CD4-positive, alpha-beta T cell treated with Interleukin-12 subunit alpha and Interleukin-12 subunit beta, for 1 hour (primary cell): ENCODE data around the gene ARHGAP18.

ENCODE experiments used
- DNase-seq: peaks from one replicate; pipeline ENCODE4 v3.0.0-alpha.2; 2020

The ARHGAP18 gene

DNA sequence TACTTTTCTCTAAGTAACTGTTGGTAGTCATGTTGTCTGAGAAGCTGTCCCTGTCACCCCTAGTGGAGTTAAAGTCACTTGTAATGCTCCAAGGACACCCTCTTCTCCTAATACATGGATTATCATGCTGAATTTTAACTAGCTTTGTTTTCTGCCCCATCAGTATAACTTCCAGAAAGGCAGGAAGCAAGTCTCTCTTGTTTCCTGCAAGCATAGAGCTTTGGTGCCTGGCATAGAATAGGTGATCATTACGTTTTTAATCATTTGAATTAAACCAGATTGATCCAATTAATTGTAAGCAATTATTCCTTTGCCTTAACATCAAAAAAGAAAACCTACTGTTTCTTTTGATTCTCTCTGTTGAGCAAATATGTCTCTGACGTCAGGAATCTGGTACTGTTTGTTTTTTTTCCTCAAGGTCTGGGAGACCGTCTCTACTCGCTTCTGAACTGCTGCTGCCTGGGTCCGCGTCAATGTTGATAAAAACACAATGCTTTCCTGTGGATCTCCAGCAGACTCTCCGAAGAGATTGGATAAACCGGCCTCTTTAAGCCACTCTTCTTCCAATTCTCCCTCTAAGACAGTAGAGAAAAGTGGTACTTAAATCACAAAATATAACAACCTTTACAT is 71.8 kb downstream of the ARHGAP18 start:
- no peak for DNase-seq

DNA sequence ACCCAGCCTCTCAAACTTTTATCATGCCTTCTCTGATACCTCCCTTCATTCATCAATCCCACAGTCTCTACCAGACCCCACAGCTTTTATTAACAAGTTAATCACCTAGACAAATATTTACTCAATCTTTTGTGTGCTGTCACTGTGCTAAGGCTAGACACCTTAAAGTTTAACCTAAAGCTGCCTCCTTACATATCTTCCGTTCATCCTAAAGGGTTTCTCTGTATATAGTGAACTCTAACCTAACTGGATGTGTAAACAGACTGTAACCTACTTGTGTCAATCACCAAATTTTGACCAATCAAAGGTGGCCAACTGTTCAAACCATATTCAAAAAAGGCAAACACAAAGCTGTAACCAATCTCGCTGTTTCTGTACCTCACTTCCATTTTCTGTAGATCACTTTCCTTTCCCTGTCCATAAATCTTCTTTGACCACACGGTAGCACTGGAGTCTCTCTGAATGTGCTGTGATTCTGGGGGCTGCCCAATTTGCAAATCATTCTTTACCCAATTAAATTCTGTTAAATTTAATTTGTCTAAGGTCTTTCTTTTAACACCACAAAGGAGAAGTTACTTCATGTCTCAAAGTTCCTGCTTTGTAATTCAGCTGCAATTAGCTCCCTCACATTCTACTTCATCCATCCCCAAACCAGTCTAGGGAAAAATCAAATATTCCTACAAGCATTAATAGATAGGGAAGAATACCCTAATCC is 72.5 kb downstream of the ARHGAP18 start:
- no peak for DNase-seq

DNA sequence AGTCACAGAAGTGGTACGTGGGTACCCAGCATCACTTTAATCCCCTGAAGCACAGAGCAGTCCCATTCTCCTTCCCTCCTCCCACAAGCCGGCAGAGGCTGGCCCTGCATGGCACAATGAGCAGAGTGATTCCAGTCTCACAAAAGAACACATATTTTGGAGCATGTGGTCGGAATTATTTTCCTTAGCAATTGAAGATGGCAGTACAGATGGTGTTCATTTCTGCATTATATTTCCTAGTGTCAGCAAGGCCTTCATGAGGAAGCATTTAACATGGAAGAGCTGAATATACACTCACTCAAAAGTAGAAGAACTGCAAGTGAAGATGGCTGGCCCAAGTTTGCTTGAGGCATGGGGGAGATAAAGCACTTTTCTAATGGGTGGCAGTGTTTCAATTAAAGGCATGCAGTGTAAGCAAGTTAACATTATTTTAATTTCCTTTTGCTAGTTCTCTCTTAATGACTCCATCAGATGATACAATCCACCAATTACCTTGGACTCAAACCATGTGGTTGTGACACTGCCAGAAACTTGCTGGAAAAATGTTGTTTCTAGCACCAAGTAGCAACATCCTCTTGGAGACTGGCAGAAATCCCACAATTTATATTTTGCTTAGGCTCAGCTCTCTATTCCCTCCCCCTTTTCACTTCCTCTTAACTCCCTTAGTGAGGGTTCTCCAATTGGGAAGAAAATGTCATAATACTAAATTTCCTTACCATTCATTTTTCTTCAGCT is 74.4 kb downstream of the ARHGAP18 start:
- DNase-seq: no peak

DNA sequence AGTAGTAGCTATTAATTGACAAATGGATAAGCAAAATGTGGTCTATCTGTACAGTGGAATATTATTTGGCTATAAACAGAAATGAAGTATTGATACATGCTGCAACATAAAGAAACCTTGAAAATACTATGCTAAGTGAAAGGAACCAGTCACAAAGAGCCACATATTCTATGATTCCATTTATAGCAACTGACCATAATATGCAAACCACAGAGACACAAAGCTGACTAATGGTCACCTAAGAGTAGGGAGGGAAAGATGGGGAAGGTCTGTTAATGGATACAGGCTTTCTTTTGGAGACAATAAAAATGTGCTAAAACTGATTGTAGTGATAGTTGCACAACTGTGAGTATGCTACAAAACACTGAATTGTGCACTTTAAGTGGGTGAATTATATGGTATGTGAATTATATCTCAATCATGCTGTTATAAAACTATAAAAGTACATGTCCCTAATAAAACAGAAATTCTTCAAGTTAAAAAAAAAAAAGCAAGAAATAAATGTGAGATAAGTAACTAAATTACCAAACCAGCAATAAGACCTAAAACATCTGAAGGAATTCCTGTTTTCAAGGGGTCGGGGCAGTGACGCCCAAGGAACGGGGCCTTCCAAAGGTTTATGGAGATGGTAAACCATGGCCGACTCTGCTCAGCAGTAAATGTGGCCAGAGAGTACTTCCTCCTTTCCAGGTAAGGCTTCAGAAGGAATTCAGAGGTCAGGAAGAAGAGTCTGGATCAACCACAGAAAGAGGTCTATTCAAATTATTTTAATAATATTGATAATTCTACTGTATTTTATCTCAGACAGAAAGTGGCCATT is 75.4 kb downstream of the ARHGAP18 start:
- DNase-seq: no peak

DNA sequence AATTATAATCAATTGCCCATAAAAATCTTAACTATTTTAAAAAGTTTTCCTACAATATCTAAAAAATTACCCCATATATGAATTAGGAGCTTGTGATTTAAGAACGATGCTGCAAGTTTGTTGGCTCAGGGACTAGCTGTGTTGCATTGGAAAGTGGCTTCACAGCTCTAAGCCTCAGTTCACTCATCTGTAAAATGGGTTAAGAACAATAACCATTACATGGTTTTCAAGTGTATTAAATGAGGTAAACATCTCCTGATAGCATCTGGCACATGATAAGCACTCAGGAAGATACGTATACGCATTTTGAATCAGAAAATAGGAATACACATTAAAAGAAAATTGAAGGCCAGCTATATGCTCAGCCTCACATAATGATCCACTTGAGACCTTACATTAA is 76.4 kb downstream of the ARHGAP18 start:
- no peak for DNase-seq

DNA sequence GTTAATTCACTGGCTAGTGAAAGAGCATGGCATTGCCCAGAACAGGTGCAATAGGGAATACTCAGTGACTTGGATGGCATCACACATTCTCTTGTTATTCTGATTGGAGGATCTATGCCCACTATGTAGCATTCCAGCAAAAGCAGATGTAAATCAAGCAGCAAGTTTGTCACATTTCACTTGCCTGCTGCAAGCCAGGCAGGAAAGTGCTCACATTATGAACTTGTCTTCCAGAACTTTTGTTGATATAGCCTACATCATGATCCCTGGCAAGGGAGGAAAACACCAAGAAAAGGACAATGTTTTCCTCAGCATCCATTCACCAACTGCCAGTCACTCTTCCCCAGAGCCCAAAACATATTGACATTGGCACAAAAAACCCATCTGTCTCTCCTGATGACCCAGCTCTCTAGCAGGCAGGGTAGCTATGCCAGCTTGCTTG is 77.8 kb downstream of the ARHGAP18 start:
- DNase-seq: no peak

DNA sequence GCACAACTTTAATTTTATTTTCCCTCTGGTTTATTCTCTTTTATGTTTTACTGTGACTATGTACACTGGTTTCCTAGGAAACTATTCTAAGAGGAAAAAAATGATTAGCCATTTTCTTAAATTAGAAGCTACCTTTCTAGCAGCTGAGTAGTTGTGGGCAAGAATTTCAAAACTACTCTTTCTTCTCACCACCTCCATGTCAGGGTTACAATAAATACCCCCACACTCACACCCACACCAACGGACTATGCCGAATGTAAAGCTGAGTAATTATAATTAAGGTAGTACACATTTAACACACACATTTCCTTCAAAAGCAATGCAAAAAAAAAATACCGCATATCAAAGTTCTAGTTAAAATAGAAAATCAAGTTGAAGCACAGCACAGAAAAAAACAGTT is 78.9 kb downstream of the ARHGAP18 start:
- no peak for DNase-seq

DNA sequence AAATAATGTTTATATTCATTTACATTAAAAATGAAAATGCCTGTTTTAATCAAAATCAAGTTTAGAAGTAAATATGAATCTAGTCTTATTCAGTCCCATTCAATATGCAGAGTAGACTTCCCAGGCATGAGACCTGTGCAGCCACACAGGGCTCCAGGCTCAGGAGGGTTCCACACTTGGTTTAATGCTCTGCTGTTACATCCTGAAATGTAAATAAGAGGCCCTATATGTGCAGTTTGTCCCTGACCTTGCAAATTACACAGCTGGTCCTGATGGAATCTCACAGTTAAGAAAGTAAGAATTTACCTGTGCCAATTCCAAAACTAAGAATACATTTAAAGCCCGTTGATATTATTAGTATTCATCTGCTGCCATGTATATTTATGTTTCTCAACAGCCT is 79.4 kb downstream of the ARHGAP18 start:
- no peak for DNase-seq

DNA sequence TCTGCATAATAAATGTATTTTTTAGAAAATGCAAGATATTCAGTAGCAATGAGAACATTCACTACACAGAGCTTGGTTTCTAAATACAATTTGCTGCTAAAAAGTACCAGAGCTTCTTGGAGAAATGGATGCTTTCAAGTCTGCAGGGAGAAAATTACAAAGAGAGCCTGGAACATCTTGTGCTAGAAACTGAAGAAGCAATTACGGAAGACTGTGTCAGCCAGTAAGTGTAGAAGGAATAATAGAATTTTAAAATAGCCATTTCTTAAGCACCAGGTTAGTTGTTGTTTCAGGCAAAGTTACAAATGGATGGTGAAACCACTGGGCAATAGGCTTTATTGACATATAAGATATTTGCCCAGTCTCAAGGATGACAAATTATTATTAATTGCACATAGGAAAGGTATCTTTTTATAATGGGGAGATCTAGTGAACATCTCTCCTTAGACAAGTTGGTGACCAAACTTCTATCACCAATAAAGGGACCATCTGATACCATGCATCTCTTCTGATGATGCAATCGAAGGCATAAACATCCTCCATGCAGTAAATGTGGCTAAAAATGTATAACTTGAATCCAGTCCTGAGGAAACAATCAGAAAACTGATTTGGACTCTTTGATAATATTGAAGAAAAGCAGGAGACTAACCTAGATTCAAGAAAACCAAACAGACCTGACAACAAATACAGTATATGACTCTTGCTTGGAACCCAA is 81.7 kb downstream of the ARHGAP18 start:
- DNase-seq: no peak

DNA sequence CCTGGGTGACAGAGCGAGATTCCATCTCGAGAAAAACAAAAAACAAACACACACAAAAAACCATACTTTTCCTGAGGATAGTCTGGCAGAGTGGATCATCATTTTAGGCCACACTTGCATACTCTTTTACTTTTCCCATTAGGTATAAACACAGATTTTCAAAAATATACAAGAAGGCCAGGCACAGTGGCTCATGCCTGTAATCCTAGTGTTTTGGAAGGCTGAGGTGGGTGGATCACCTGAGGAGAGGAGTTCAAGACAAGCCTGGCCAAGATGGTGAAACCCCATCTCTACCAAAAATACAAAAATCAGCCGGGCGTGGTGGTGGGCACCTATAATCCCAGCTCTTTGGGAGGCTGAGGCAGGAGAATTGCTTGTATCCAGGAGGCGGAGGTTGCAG is 85.5 kb downstream of the ARHGAP18 start:
- DNase-seq: no peak

DNA sequence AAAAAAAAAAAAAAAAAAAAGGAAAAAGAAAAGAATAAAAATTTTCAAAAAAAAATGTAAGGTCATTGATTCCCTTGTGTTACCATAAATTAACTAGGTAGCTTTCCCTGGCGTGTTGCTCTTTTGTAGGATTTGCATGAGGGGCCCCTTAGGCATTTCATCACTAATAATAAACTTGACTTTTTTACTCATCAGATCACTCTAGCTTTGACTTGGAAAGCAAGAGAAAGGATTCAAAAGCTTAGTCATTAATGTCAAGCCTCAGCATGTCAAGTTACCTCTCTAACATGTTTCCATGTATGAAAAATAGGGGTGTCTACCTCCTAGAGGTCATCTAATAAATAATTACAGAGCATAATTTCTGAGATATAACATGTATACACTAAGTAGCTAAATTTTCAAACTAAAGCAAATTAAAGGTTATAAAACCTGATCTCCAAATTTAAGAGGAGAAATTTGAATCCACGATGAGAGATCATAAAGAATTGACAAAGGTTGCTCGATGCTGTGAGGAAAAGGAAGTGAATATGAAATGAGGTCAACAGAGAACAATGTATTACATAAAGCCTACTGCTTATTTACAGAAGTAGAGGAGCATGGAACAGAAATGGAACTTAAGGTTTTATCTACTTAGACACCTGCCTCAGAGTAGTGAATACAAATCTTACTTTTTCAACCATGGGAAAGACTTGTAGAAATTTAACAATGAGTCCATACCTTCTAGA is 86.8 kb downstream of the ARHGAP18 start:
- DNase-seq: no peak

DNA sequence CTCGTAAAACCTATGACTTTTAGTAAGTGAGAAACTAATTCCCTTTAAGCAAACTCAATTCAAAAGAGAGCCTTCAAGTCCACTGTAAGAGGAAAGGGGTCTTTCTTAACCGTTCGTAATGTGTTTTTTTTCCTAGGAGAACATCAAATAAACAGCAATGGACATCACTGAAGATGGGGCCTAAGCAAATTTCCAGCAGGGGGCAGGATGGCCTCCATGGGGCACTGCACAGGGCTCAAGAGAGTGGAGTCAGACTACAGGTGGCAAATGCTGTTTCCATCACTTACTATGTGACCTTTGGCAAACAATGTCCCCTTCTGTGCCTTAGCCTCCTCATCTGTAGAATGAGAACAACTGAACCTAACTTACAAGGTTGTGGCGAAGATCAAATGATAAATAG is 88.7 kb downstream of the ARHGAP18 start:
- peak; percentile 41 for DNase-seq

DNA sequence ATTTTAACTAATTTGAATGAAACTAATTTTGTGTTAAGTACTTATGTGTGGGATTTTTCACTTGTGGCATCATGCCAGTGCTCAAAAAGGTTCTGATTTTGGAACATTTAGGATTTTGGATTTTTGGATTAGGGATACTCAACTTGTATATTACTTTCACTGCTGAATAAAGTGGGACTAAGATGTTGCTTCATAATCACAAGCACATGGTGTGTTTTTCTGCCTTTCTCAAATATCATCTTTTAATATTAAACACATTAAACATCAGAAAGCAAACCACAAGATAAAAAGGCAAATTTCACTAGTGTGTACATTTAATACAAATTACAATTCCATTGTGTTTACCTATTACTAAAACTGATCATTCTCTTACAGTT is 89.8 kb downstream of the ARHGAP18 start:
- DNase-seq: no peak

DNA sequence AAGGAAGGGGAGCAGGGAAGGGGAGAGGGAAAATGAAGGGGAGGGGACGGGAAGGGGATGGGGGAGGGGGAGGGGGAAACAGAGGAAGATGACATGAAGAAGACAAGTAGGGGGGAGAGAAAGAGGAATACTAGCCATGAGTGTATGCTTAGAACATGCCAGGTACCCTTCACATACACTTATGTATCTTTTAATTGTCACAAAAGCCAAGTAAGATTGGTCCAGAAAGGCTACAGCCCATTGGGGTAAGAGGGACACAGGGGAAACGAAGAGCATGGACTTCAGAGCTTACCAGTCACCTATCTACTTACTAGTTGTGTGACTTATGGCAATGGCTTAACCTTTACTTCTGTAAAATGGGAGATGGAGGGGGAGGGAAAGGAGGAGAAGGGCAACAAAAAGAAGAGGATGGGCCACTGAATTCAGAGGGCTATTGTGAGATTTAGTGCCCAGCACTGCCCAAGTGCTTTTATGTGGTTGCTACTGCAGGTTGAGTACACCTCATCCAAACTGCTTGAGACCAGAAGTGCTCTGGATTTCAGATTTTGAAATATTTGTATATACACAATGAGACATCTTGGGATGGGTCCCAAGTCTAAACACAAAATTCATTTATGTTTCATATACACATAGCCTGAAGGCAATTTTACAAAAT is 90.3 kb downstream of the ARHGAP18 start:
- no peak for DNase-seq

DNA sequence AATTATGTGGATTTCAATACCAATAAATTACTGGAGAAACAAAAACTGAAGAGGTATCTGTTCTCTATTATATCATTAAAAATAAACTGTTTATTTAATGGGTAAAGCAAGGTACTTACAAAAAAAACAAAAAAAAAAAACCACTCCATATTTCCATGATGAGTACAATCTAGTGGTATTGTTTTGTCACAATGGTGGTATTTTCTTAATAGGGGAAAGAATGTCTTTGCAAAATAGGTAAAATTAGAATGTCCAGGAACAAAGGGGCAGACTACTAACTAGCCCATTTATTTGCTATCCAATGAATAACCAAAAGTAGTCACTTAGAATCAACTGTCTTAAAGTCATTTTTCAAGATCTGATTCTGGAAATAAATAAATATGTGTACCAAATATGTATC is 92.0 kb downstream of the ARHGAP18 start:
- no peak for DNase-seq

DNA sequence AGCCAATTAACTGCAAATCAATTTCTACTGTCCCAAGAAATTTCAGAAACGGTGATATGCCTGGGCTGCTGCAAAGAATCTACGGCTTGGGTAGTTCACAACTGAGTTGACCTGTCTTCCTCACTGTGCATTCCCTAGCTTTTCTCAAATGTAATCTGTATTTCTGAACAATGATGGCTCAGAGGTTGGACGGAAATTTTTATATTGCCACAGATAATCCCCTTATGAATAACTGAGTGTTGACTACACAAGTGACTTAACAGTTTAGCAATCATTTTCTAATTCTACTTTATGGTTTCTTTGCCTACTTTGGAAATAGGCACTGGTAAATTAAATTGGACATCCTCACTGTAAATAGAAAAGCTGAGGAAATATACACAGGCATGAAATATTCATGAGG is 94.5 kb downstream of the ARHGAP18 start:
- DNase-seq: no peak

DNA sequence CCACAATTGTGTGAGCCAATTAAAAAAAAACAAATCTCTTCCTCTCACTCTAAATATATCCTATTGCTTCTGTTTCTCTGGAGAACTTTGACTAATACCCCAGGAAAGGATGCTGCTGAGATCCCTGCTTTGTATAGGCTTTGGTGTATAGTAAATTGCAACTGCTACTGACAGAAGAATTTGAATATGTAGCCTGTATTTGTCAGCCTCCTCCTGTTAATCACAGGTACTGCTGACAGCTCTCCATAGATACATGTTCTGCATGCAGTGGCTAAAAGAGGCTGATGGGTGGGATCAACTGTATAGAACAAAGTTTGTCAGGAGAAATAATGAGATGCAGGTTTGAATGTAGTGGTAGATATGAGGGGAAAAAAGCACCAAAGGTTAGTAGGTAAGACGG is 95.0 kb downstream of the ARHGAP18 start:
- DNase-seq: no peak

DNA sequence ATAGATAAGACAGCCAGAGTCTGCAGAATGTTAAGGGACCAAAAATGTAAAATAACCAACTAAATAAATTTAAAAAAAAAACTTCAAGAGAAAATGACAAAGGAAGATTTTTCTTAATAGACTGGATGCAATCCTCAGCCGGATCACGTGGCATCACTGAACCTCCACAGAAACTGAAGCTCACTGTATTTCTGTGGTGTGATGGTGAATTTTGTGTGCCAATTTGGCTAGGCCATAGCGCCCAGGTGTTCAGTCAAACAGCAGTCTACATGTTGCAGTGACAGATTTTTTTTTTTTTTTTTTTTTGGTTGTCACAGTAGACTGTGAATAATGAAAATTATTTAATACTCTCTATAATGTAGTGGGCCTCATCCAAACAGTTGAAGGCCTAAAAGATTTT is 95.5 kb downstream of the ARHGAP18 start:
- DNase-seq: no peak

DNA sequence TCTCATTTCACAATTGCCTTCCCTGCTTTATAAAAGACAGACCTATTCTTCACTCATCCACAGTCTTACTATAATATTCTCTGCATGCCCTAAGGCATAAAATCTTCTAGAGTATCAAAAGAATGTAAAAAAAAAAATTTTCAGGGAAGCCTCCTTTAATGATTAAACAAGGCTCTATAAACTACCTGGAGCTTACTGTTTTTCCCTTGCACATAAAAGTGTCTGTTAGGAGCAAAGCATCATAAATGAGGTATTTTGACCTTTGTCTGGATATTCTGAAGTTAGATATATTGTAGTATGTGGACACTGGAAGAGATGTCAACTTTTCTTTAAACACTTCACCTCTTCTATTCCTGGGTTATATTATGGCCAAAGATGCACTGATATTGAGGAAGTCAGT is 97.5 kb downstream of the ARHGAP18 start:
- no peak for DNase-seq

DNA sequence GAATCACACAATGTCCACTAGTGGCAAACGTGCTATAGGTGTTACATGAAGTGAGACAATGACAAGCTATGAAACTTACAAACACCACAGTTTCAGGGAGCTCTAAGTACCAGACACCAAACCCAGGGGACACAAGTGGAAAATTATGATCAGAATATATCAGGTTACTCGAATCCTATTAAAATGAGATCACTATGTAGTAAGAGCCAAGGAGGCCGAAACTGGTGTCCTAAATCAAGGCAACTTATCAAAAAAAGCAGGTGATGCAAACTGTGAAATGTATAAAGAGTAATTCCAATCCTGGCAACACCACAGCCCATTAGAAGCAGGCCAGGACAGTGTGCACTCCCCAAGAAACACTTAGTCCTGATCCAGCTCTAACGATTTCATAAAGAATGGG is 100.3 kb downstream of the ARHGAP18 start:
- no peak for DNase-seq

DNA sequence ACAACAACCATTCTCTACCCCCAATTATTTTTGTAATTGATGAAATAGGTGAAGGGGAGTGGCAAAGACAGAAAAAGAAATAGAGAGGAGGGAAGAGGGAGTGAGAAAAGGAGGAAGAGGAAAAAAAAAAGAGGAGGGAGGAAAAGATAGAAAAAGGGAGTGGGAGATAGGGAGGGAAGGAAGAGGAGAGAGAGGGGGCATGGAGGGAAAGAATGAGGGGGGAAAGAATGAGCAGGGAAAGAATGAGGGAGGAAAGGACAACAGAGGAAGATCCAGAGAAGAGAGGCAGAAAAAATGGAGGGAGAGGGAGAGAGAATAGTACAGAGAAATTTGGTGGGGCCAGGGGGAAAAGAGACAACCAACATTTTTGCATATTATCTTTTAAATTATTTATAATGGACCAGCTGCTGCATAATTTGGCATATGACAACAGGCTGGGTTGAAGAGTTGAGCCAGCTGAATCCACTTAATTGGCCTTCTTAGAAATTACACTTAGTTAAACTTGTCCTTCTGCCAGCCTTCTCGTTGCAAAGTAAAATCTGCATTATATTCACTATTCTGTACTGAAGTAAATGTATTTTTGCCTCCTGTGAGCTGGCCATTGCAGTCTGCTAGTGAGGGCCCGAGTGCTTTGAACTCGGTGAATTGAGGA is 101.0 kb downstream of the ARHGAP18 start:
- DNase-seq: no peak
